Measurements from ENCODE around the gene NR3C2.
A peak's percentile ranks its signal among the peaks of the same experiment; 100 is the strongest.

NR3C2 gene

DNA sequence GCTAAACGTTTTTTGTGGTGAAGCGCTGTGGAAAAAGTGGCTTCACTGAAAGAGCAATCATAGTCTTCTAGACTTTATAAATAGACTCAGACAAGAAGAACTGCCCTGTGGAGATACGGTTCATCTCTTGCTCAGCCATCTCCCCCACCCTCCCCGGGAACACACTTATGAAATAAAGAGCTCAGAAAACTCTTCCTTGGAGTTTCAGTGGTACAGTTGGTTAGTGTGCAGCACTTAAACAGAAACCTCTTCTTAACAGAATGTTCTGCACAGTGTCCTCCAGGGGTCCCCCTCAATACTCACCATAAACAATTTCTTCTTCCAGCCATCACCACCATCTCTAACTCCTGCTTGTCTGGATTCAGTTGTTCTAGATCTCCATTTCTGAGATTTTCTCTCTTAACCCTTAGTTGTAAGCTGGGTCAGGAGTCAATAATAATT, 397.3 kb downstream of the NR3C2 start:
- Histone ChIP-seq H3K79me2 (ENCODE audit: low read length) (peaks cover 2% of the 10 kb centered on the region; the same call in 1 of the 2 replicates), H3K9ac (ENCODE audit: low read length) (no peak overlapping the region), H3K4me2 (ENCODE audit: low read depth, low read length) (no peak overlapping the region), H3K27ac (ENCODE audit: low read length) (no peak overlapping the region), H3K4me1 (ENCODE audit: low read length) (no peaks in the 10 kb centered on the region), H3K36me3 (replicated peaks; ENCODE audit: insufficient read depth, low read length) (no peaks in the 10 kb centered on the region; the same call in 1 of the 2 replicates), H3K4me3 (ENCODE audit: low read length) (no peak overlapping the region), H4K20me1 (ENCODE audit: insufficient read depth, low read length) (no peaks in the 10 kb centered on the region), H3K27me3 (replicated peaks; ENCODE audit: insufficient read depth, low read length) (no peaks in the 10 kb centered on the region), H3K9me2 (replicated peaks; ENCODE audit: insufficient read depth, low read length) (no peaks in the 10 kb centered on the region), H3K9me3 (replicated peaks; ENCODE audit: insufficient read depth, low read length) (no peaks in the 10 kb centered on the region), H2AFZ (ENCODE audit: low read length) (no peak overlapping the region), H3F3A (ENCODE audit: insufficient read depth, low read length) (no peaks in the 10 kb centered on the region)
- DNase-seq = no peak
- TF ChIP-seq EZH2 (optimal IDR thresholded peaks at IDR 0.05; ENCODE audit: low read depth, low read length) = no peak
- TF ChIP-seq, protein P1, sequence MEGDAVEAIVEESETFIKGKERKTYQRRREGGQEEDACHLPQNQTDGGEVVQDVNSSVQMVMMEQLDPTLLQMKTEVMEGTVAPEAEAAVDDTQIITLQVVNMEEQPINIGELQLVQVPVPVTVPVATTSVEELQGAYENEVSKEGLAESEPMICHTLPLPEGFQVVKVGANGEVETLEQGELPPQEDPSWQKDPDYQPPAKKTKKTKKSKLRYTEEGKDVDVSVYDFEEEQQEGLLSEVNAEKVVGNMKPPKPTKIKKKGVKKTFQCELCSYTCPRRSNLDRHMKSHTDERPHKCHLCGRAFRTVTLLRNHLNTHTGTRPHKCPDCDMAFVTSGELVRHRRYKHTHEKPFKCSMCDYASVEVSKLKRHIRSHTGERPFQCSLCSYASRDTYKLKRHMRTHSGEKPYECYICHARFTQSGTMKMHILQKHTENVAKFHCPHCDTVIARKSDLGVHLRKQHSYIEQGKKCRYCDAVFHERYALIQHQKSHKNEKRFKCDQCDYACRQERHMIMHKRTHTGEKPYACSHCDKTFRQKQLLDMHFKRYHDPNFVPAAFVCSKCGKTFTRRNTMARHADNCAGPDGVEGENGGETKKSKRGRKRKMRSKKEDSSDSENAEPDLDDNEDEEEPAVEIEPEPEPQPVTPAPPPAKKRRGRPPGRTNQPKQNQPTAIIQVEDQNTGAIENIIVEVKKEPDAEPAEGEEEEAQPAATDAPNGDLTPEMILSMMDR (IDR thresholded peaks at IDR 0.05; ENCODE audit: low read length) = 0 out of 2 replicates have a peak, but pooled peaks have one; percentile 10

GRCh38 chr4:148044089-148044911, 397.9 kb downstream of the NR3C2 start:
- no peak for DNase-seq
- Histone ChIP-seq H3K4me3 (ENCODE audit: low read length) (no peak overlapping the region), H3K36me3 (replicated peaks; ENCODE audit: insufficient read depth, low read length) (no peaks in the 10 kb centered on the region; the same call in 1 of the 2 replicates), H4K20me1 (ENCODE audit: insufficient read depth, low read length) (no peaks in the 10 kb centered on the region), H3K9ac (ENCODE audit: low read length) (no peak overlapping the region), H2AFZ (ENCODE audit: low read length) (no peak overlapping the region), H3K79me2 (ENCODE audit: low read length) (peaks cover 4% of the 10 kb centered on the region; the same call in 1 of the 2 replicates), H3K4me2 (ENCODE audit: low read depth, low read length) (no peak overlapping the region), H3K9me3 (replicated peaks; ENCODE audit: insufficient read depth, low read length) (no peaks in the 10 kb centered on the region), H3K27ac (ENCODE audit: low read length) (no peak overlapping the region), H3K4me1 (ENCODE audit: low read length) (no peaks in the 10 kb centered on the region), H3F3A (ENCODE audit: insufficient read depth, low read length) (no peaks in the 10 kb centered on the region), H3K27me3 (replicated peaks; ENCODE audit: insufficient read depth, low read length) (no peaks in the 10 kb centered on the region), H3K9me2 (replicated peaks; ENCODE audit: insufficient read depth, low read length) (no peaks in the 10 kb centered on the region)
- TF ChIP-seq, protein P1 (IDR thresholded peaks at IDR 0.05; ENCODE audit: low read length) = no peak
- TF ChIP-seq EZH2 (optimal IDR thresholded peaks at IDR 0.05; ENCODE audit: low read depth, low read length) (no peak), EZH2phosphoT487 (IDR thresholded peaks at IDR 0.05; ENCODE audit: low read length) (no peak)

DNA sequence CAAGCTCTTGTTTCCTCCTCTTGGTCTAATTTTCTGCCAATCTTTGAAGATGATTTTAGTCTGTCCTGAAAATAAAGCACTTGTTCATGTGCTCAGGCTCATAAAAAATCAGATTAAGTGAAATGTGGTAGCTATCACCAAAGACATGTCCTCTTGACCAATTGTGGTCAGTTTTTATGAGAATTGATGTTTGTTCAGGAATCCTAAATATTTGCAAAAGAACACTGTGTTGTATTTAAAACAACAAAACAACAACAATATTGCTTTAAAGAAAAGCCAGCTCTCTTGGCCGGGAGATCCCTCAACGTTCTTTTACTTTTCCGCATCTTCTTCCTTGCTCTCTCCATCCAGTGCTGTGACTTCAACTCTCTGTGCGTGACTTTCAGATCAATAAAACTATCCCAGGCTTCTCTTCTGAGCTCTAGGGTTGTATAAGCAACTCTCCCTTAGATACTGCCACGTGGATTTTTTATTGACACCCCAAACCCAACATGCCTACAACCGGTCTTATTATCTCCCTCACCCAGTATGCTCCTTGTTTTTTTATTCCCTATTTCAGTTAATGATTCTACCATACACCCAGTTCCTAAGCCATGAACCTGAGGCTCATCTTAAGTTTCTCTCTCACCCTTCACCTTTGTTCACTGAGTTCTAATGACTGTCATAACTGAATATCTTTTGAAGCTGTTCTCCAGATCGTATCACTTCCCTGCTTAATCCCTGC, 400.4 kb downstream of the NR3C2 start:
- Histone ChIP-seq H3K79me2 (ENCODE audit: low read length) (peaks cover 4% of the 10 kb centered on the region; the same call in 1 of the 2 replicates), H3K36me3 (replicated peaks; ENCODE audit: insufficient read depth, low read length) (no peaks in the 10 kb centered on the region), H3K4me3 (ENCODE audit: low read length) (no peak overlapping the region), H3K27me3 (replicated peaks; ENCODE audit: insufficient read depth, low read length) (no peaks in the 10 kb centered on the region), H3K9ac (ENCODE audit: low read length) (no peak overlapping the region), H2AFZ (ENCODE audit: low read length) (no peak overlapping the region), H3K9me2 (replicated peaks; ENCODE audit: insufficient read depth, low read length) (no peaks in the 10 kb centered on the region), H3K9me3 (replicated peaks; ENCODE audit: insufficient read depth, low read length) (no peaks in the 10 kb centered on the region), H3K4me2 (ENCODE audit: low read depth, low read length) (no peak overlapping the region), H3F3A (ENCODE audit: insufficient read depth, low read length) (no peaks in the 10 kb centered on the region), H3K27ac (ENCODE audit: low read length) (no peak overlapping the region), H3K4me1 (ENCODE audit: low read length) (no peaks in the 10 kb centered on the region), H4K20me1 (ENCODE audit: insufficient read depth, low read length) (no peaks in the 10 kb centered on the region)
- no peak for TF ChIP-seq EZH2 (optimal IDR thresholded peaks at IDR 0.05; ENCODE audit: low read depth, low read length)
- TF ChIP-seq, protein P1 (IDR thresholded peaks at IDR 0.05; ENCODE audit: low read length) = no peak
- TF ChIP-seq EZH2phosphoT487 (IDR thresholded peaks at IDR 0.05; ENCODE audit: low read length) = no peak
- DNase-seq = no peak
